HG03342 (cell line): Measurements from ENCODE around the gene DNAH8.
"Not testable (repeated sequence)": the region's sequence is repeated elsewhere in the genome, so short reads cannot be mapped to it uniquely, and the experiment has no call there.

Experiments
- ATAC-seq: cut with Tn5 transposase; IDR thresholded peaks from one replicate; pipeline ENCODE4 v1.9.1; 2021; ENCODE audit warnings: mild to moderate bottlenecking, moderate library complexity; ENCODE audit not compliant: unreplicated experiment

The DNAH8 gene

DNA sequence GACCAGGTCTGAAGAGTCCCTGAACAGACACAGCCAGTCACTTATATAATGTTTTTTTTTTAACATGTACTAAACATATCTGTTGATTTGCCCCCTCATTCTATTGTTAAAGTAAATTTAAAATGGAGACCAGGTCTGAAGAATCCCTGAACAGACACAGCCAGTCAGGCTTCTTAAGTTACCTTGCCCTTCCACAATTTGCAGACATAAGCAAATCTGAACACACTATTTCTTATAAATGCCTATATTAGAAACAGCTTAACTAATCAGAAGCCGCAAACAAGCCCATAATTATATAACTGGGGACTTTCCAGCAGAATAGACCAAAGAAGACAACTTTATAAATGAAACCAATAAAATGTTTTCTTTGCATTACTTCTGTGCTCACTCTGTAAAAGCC, 118.2 kb downstream of the DNAH8 start:
- ATAC-seq = no peak

- ATAC-seq = no peak
Measured at GRCh38 chr6:38836585-38836984, 121.5 kb downstream of the DNAH8 start.

- ATAC-seq = no peak
Measured at GRCh38 chr6:38837101-38837500, 122.0 kb downstream of the DNAH8 start.

DNA sequence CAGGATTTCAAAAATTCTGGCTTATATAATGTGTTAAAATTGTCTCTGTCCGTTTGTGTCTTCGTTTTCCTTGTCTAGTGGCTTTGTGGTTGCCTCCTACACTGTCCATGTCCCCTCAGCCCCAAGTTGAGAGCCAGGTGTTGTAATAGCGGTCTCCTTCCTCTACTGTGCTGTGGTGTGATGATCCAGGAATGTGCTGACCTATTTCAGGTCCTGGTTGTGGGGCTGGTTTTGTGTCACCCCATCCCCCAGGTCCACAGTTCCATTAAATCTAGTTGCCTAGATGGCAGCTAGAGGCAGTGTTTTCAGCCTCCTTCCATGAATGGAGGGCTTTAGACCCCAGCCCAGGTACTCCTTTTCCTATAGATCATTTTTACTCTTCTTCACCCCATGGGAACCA, 128.7 kb downstream of the DNAH8 start:
- no peak for ATAC-seq

GRCh38 chr6:38845931-38846330, 130.8 kb downstream of the DNAH8 start:
- no peak for ATAC-seq

DNA sequence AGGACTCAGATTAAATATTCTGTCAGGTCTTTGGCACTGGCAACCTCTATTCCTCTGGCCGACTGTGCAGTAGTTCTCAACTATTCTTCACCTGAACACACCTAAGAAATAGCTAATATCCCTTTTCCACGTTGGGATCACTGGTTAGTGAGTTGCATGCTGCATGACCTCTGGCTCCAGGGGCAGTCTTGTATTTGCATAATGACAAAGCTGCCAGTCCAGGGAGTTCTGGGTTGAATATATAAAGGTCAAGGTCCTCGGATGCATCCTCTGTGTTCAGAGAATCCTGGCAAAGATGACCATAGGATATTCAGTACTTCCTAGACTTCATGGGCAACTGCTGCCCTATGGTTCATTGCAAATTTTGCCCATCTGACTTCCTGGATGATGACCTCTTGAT, 131.2 kb downstream of the DNAH8 start:
- no peak for ATAC-seq

DNA sequence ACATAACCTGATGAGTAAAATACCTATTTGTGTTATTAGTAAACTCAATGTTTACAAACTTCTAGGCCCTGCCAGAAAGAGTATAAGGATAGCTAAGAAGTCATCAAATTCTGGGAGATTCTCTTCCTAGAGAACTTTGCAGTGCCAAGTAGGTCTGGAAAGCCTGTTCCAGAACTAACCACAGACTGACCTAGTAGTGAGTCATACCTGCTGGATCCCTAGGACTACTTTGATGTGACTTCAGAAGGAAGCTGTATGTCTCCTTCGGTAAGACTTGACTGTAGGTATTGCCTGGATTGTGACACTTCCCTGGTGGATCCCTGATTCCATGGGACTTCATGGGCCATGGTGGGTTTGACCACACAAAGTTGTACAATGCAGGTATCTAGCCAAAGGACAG, 131.7 kb downstream of the DNAH8 start:
- no peak for ATAC-seq

DNA sequence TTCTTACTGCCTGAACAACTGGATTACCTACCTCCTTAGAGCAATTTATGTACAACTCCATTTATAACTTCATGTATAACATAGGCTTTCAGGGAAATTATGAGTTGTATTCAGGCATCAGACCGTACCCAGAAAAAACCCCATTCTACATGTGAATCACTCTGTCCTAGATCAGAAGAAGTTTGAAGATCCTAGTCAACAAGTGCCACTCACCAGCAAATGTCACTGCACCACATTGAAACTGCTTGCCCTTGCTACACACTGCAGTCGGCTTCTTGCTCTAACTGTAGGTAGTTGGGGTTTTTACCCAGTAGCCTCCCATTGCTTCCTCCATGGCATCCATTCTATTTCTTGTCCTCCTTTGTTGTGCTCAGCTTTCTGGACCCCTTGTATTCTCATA, 132.4 kb downstream of the DNAH8 start:
- ATAC-seq = no peak

GRCh38 chr6:38848760-38849159, 133.6 kb downstream of the DNAH8 start:
- no peak for ATAC-seq

DNA sequence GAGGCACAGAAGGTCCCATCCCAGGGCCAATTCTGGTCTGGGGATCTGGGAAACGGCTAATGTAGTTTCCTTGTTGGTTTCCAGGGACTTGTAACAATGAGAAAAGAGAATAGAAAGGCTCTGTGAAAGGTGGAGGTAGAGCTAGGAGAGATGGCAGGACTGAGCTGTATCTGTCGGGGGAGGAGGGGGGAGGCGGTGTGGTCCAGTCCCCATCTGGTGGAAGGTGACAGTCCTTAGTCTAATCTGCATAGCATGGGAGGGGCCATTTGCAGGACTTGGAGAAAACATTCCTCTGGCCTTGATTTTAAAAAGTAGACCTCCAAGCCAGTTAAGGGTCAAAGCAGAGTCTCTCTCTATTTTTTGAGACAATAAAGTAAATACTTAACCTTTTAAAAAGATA, 137.1 kb downstream of the DNAH8 start:
- no peak for ATAC-seq

GRCh38 chr6:38853236-38853635, 138.1 kb downstream of the DNAH8 start:
- no peak for ATAC-seq

- no peak for ATAC-seq
Measured at GRCh38 chr6:38856492-38856891, 141.4 kb downstream of the DNAH8 start.

- ATAC-seq = no peak
Measured at GRCh38 chr6:38857815-38858214, 142.7 kb downstream of the DNAH8 start.

DNA sequence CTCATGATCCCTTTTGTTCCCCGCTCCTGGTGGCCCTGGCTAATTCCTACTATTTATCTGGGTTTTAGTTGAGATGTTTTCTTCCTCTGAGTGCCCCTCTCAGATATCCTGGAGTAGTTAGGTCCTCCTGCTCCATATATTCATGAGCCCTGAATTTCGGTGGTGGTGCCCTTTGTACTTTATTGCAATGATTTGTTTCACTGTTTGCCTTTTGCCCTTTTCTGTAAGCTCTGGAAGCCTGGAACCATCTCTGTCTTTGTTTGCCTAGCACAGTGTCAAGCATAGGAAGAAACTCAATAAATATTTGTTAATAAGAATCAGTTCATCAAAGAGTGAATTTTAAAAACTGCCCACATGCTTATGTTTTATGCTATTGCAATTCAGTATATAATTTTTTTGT, 144.9 kb downstream of the DNAH8 start:
- ATAC-seq = no peak

DNA sequence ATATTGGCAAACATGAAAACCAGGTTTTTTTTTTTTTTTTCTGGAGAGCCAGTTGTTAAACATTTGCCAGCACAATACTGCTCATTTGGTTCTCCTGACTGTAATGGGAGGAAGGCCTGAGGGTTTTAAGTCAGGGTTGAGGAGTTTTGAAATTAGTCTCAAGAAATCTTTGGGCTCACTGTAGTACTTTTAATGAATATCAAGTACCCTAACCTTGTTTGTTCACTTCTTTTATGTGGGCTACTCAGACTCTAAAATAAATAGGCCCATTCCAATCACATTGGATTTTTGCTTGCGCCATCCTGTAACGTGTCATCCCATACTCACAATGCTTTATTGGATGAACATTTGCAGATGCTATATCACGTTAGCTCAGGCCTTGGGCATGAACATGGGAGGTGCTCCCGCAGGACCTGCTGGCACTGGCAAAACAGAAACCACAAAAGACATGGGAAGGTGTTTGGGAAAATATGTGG, 146.9 kb downstream of the DNAH8 start:
- no peak for ATAC-seq

DNA sequence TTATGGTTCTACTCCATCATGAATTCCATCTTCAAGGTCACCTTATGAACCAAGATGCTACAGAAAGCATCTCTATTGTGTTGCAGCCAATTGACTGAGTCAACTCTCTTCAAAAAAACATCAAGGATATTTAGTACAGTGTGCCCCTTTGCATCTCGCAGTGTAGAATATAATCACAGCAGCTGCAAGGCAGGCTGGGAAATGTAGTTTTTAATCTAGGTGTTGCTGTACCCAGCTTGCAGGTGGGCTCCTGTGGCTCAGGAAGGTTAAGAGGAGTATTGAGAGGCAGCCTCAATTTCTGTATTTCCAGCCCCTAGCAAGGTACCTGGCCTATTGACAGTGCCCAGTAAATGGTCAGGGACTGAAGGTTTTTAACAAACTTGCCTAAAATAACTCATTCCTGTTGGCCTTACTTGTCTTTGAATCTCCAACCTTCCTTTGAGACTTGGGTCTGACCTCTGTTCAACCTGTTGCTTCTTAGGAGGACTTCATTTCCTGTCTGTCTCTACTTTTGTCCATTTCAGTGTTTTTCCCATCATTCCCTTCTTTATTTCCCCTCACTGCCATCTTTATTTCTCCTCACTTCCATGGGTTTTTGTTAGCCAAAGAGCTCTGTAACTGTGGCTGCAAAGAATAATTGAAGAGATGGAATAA, 150.5 kb downstream of the DNAH8 start:
- no peak for ATAC-seq

DNA sequence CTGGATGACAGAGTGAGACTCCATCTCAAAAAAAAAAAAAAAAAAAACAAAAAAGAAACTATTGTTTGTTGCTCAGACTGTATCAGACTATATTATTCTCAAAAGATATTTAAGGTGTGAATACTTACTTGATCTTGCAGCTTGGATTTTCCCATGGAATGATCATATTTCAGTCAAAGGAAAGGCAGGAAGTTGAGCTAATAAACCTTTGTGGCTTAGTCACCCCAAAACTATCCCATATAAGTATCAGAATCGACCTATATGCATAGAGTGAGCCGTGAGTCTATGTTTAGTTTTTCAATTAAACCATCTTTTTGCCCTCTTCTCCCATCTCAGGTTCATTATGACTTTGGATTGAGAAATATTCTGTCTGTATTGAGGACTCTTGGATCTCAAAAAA, 152.6 kb downstream of the DNAH8 start:
- no peak for ATAC-seq

DNA sequence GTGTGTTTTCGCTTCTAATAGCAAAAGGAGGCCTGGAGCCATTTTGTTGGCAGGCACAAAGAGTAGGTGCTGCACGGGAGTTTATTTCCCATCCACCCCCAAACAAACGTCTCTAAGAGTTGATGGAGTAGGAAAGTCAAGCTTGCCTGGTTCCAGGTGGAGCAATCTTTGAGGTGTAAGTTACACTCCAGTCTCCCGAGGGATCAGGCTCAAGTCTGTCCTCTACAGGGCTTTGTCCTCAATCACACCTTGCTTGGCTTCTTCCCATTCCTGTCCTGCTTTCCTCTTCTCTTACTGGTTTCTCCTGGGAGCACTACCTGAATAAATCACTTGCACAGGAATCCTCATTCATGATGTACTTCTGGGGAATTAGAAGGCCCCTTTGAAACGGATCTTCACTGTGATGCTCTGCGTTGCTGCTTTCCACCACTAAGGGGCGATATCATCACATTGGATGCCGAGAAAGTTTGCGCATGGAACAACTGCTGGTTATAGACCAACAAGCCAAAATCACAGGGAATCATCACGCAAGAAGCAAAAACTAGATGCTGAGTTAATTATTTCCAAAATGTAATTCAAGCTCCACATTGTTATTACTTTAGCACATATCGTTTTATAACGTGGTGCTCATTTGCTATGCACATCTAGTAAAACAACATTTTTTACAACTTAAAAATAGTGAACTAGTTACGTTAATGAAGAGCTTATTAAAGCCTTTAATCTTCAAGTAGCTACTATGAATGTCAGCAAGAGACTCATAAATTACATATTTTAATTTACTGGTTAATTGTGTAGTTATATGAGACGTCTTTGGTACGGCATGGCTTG, 156.8 kb downstream of the DNAH8 start:
- no peak for ATAC-seq

GRCh38 chr6:38873001-38873400, 157.9 kb downstream of the DNAH8 start:
- no peak for ATAC-seq

DNA sequence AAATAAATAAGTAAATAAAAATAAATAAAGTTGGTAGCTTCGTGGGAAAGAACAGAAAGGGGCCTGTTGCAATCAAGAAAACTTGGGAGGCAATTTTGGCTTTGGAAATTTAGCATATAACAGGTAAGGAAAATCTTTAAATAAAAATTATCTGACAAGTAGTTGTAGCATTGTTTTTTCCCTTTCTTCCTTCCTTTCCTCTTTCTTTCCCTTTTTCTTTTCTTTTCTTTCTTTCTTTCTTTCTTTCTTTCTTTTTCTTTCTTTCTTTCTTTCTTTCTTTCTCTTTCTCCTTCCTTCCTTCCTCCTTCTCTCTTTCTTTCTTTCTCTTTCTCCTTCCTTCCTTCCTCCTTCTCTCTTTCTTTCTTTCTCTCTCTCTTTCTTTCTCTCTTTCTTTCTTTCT, 158.7 kb downstream of the DNAH8 start:
- not testable (repeated sequence) for ATAC-seq

DNA sequence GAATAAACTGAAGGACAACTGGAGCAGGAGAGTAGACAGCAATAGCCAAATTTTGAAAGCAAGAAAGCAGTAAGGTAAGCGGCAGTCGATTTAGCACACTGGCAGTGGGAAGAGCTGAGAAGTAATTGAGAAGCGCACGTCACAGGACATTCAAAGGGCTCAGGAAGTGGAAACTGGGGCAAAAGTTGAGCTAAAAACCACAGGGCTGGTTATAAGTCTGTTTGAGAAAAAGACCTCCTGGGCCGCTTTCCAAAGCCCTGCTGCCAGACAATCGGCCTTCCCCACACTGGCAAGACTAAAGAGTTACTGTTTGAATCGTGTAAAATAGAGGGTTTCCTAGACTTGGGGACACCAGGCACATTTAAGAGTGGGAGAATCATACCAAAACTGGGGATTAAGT, 161.4 kb downstream of the DNAH8 start:
- ATAC-seq = no peak

DNA sequence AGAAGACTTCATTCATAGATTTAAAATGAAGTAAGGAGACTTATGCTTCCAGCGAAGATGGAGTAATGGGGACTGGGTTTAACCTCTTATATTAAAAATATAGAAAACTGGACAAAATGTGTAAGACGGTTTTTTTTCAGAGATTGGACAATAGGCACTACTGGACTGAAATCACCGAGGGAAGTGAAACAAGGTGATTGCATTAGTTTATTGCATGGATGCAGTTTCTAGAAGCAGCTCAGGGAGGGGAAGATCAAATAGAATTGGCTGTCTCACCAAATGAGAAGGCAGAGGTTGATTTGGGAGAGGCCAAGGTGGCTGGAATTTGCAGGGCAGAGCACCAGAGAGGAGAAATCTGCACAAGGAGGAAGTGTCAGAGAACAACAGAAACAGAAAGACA, 162.6 kb downstream of the DNAH8 start:
- ATAC-seq = no peak
